Erythroblast (primary cell): ENCODE results near the gene BICC1.

Source experiments
- GATA1 ChIP-seq: IDR thresholded peaks from 2 replicates; pipeline ENCODE4 v1.6.1; 2011; ENCODE audit warnings: low read depth, mild to moderate bottlenecking, control low read depth, low read length, moderate library complexity
- POLR2A ChIP-seq: IDR thresholded peaks from 2 replicates; pipeline ENCODE4 v1.6.1; 2011; ENCODE audit warnings: mild to moderate bottlenecking, low read length

DNA sequence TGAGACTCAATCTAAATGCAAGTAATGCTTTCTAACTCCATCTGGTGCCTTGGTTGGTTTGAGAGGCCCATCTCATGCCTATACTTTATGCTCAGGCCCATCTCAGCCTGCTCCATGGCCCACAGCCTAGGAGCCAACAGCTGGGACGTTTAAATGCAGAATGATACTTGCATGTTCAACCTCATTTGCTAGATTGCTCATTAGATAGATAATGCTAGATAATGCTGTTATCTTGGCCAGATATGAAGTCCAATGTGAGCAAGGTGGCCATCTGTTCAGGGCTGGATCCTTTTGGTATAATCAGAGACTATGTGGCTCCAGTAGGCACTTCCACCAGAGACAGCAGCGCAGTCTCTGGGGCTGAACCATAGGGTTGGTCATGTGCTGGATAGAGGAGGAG, 342.1 kb downstream of the BICC1 start:
- no peak for TF ChIP-seq POLR2A
- TF ChIP-seq GATA1 = no peak
